ENCODE data around the gene PATL1.

The PATL1 gene

GRCh38 chr11:59614277-59615119 is 54.3 kb downstream of the PATL1 start:
- Histone ChIP-seq H3K9me3 (ENCODE audit: control insufficient read depth, insufficient read depth, low read depth, low read length) (no peaks in the 10 kb centered on the region), H3K4me3 (ENCODE audit: low read depth, low read length) (peak overlapping the region; percentile 79), H3K27ac (ENCODE audit: extremely low read depth, low read depth, low read length) (no peak overlapping the region), H3K36me3 (ENCODE audit: control insufficient read depth in 2 of 2, insufficient read depth in 1 of 2, low read length in 2 of 2) (peaks cover 7 to 24% of the 10 kb centered on the region in 2 experiments; a peak in 2 of 3 replicates), H3K4me1 (ENCODE audit: control insufficient read depth, insufficient read depth, low read length) (no peaks in the 10 kb centered on the region)
- CTCF ChIA-PET = interaction anchor here (1.4 to 1.5 kb wide), 2 partner anchors 66 to 77 kb away, joined by 4 to 6 read pairs; no protein-coding TSS in a partner anchor
- POLR2A ChIA-PET = interaction anchor here (0.7 to 3.2 kb wide), 6 partner anchors 16 to 196 kb away, joined by 3 to 39 read pairs (median 6); partner anchors contain the start of genes MRPL16 and PATL1
- 0 out of 2 replicates have a peak, but pooled peaks have one; percentile 29 for TF ChIP-seq ZBTB48 (tag by site-specific recombination; IDR thresholded peaks at IDR 0.05)
- TF ChIP-seq ZNF335 (tag by site-specific recombination; conservative IDR thresholded peaks at IDR 0.05) = peak; percentile 54; the same call in 1 of the 2 replicates
- TF ChIP-seq MEIS1 (CRISPR knock-in tag; IDR thresholded peaks at IDR 0.05; ENCODE audit: borderline replicate concordance) = no peak

DNA sequence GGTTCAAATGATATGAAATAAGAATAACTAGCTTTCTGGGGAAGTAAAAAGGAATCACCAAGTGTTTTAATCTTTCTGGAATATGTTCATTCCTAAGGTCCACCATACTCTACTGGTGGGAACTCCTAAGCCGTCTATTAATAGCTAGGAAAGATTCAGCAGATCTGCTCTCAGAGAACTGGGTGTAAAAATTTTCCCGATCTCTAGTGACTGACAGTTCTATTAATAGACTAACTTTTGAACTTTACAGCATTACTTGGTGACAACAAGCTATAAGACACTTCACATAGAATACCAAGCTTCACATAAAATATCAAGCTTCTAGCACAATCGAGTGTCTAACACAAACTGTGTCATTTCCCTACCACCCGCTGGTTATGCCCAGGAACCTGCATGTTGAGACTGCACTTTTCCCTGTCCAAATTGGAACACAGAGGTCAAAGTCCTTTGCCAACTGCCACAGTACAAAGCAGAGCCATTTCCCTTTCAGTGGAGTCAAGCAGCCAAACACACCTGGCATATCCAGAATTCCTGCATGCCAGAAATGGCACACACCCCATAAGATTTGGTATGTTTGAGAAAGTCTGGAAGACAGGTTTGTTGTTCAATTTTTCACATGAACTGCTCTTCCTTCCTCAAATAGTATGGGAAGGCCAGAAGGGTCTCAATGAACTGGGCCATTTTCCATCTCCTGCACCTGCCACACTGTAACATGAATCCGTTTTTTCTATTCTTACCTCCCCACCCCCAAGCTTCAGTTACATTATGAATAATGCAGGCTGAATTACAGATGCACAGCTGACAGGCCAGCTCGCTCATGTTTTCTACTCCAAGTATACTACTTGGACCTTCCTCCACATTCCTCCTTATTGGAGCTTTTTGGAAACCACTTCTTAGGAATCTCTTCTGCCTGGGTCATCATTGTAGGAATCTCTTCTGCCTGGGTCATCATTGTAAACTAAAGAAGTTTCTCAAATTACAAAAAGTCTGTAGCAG is 57.0 kb downstream of the PATL1 start:
- Histone ChIP-seq H3K9me3 (ENCODE audit: control insufficient read depth, insufficient read depth, low read depth, low read length) (no peaks in the 10 kb centered on the region), H3K27ac (ENCODE audit: extremely low read depth, low read depth, low read length) (no peak overlapping the region), H3K36me3 (ENCODE audit: control insufficient read depth in 2 of 2, insufficient read depth in 1 of 2, low read length in 2 of 2) (peaks cover 10 to 51% of the 10 kb centered on the region in 2 experiments; a peak in 2 of 3 replicates), H3K4me1 (ENCODE audit: control insufficient read depth, insufficient read depth, low read length) (no peaks in the 10 kb centered on the region), H3K4me3 (ENCODE audit: low read depth, low read length) (no peak overlapping the region)
- no peak for TF ChIP-seq ZNF10 (tag by site-specific recombination; IDR thresholded peaks at IDR 0.05)
- no peak for TF ChIP-seq ZFP3 (tag by site-specific recombination; IDR thresholded peaks at IDR 0.05; ENCODE audit: low read depth)
- TF ChIP-seq ZNF362 (tag by site-specific recombination; IDR thresholded peaks at IDR 0.05) = no peak
- no peak for TF ChIP-seq RBAK (tag by site-specific recombination; IDR thresholded peaks at IDR 0.05)
- TF ChIP-seq EGR2 (tag by site-specific recombination; IDR thresholded peaks at IDR 0.05; ENCODE audit: low read depth) = no peak
- TF ChIP-seq BCL11A (tag by site-specific recombination; IDR thresholded peaks at IDR 0.05; ENCODE audit: low read depth) = no peak
- no peak for TF ChIP-seq GLI4 (tag by site-specific recombination; IDR thresholded peaks at IDR 0.05)
- TF ChIP-seq ZNF324 (tag by site-specific recombination; IDR thresholded peaks at IDR 0.05) = no peak
- no peak for TF ChIP-seq ZNF248 (tag by site-specific recombination; IDR thresholded peaks at IDR 0.05)
- TF ChIP-seq ZNF629 (tag by site-specific recombination; IDR thresholded peaks at IDR 0.05) = no peak
- no peak for TF ChIP-seq ZNF114 (tag by site-specific recombination; IDR thresholded peaks at IDR 0.05)
- TF ChIP-seq, protein P1, sequence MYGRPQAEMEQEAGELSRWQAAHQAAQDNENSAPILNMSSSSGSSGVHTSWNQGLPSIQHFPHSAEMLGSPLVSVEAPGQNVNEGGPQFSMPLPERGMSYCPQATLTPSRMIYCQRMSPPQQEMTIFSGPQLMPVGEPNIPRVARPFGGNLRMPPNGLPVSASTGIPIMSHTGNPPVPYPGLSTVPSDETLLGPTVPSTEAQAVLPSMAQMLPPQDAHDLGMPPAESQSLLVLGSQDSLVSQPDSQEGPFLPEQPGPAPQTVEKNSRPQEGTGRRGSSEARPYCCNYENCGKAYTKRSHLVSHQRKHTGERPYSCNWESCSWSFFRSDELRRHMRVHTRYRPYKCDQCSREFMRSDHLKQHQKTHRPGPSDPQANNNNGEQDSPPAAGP (tag by site-specific recombination; IDR thresholded peaks at IDR 0.05) = no peak
- no peak for TF ChIP-seq ZNF274 (IDR thresholded peaks at IDR 0.05; ENCODE audit: low read length)
- no peak for TF ChIP-seq ZNF274 (tag by site-specific recombination; IDR thresholded peaks at IDR 0.05; ENCODE audit: borderline replicate concordance)
- TF ChIP-seq ZNF777 (tag by site-specific recombination; IDR thresholded peaks at IDR 0.05; ENCODE audit: borderline replicate concordance) = no peak
- TF ChIP-seq ZNF155 (tag by site-specific recombination; IDR thresholded peaks at IDR 0.05) = no peak
- TF ChIP-seq ZNF211 (tag by site-specific recombination; IDR thresholded peaks at IDR 0.05; ENCODE audit: low read depth) = no peak
- no peak for TF ChIP-seq ZNF843 (tag by site-specific recombination; IDR thresholded peaks at IDR 0.05)
- no peak for TF ChIP-seq ZNF791 (tag by site-specific recombination; IDR thresholded peaks at IDR 0.05)
- TF ChIP-seq, protein P2, sequence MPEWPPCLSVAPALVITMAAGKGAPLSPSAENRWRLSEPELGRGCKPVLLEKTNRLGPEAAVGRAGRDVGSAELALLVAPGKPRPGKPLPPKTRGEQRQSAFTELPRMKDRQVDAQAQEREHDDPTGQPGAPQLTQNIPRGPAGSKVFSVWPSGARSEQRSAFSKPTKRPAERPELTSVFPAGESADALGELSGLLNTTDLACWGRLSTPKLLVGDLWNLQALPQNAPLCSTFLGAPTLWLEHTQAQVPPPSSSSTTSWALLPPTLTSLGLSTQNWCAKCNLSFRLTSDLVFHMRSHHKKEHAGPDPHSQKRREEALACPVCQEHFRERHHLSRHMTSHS (tag by site-specific recombination; IDR thresholded peaks at IDR 0.05) = no peak
- CTCF ChIA-PET = interaction anchor here (0.7 kb wide), 1 partner anchor 68 kb away, joined by 3 read pairs; no protein-coding TSS in a partner anchor
- POLR2A ChIA-PET = interaction anchor here (0.6 to 0.7 kb wide), 2 partner anchors 47 to 1448 kb away, joined by 3 to 4 read pairs; no protein-coding TSS in a partner anchor

All from HEK293 (cell line).